Measurements from ENCODE around the gene ULK2. TPM values are rescaled to one million over a fixed set of nuclear protein-coding genes. Genes with fewer than 3 reads are reported as not detected.
A peak's percentile ranks its signal among the peaks of the same experiment; 100 is the strongest.

ULK2 gene
- total RNA-seq, 2 donors from 2014 or later, result 19.5 to 33.7 TPM

GRCh38 chr17:19744492-19744891, 123.2 kb downstream of the ULK2 start:
- DNase-seq, result no peak
- H3K9ac ChIP-seq (ENCODE audit: extremely low read depth, low read length, poor library complexity, severe bottlenecking), result no peak overlapping the region
- no peaks in the 10 kb centered on the region for H3K9me3 ChIP-seq (ENCODE audit: control insufficient read depth, low read length)
- no peak overlapping the region for H3K27ac ChIP-seq (ENCODE audit: low read depth, low read length)
- H3K9me3 Mint-ChIP-seq, result no peaks in the 10 kb centered on the region
- H3K36me3 Mint-ChIP-seq (ENCODE audit: low read depth), result no peaks in the 10 kb centered on the region
- H3K4me3 ChIP-seq (ENCODE audit: low read length), result no peak overlapping the region
- H3K27me3 Mint-ChIP-seq (ENCODE audit: insufficient read depth), result peaks cover 9% of the 10 kb centered on the region
- H3K36me3 ChIP-seq (ENCODE audit: control insufficient read depth, insufficient read depth, low read length), result no peaks in the 10 kb centered on the region
- peak overlapping the region; percentile 57 for H3K4me3 Mint-ChIP-seq
- no peak for TF ChIP-seq CTCF (conservative IDR thresholded peaks at IDR 0.05)
- H3K27me3 ChIP-seq (ENCODE audit: control insufficient read depth, insufficient read depth, low read length, poor library complexity, severe bottlenecking), result peaks cover 7% of the 10 kb centered on the region
- peak overlapping the region; percentile 66 for H3K27ac Mint-ChIP-seq
- WGBS, 2 experiments (ENCODE audit: insufficient coverage in 1 of 2, insufficient read length in 1 of 2), result 31 to 38% methylated on average over 12 to 25 of the region's 26 CpGs
- no peaks in the 10 kb centered on the region for H3K4me1 ChIP-seq (ENCODE audit: control insufficient read depth, insufficient read depth, low read length)
- H3K4me1 Mint-ChIP-seq, result peaks cover 6% of the 10 kb centered on the region

GRCh38 chr17:19743101-19744100, 124.3 kb downstream of the ULK2 start:
- Histone ChIP-seq H3K9ac (ENCODE audit: extremely low read depth, low read length, poor library complexity, severe bottlenecking) (no peak overlapping the region), H3K9me3 (ENCODE audit: control insufficient read depth, low read length) (no peaks in the 10 kb centered on the region), H3K4me3 (ENCODE audit: low read length) (no peak overlapping the region), H3K36me3 (ENCODE audit: control insufficient read depth, insufficient read depth, low read length) (no peaks in the 10 kb centered on the region), H3K27ac (ENCODE audit: low read depth, low read length) (no peak overlapping the region), H3K27me3 (ENCODE audit: control insufficient read depth, insufficient read depth, low read length, poor library complexity, severe bottlenecking) (peaks cover 7% of the 10 kb centered on the region), H3K4me1 (ENCODE audit: control insufficient read depth, insufficient read depth, low read length) (no peaks in the 10 kb centered on the region)
- 95 to 97% methylated on average over 16 to 34 of the region's 34 CpGs for WGBS, 2 experiments (ENCODE audit: insufficient coverage in 1 of 2, insufficient read length in 1 of 2)
- Mint-ChIP-seq H3K27ac (no peak overlapping the region), H3K27me3 (ENCODE audit: insufficient read depth) (peaks cover 9% of the 10 kb centered on the region), H3K9me3 (no peaks in the 10 kb centered on the region), H3K36me3 (ENCODE audit: low read depth) (no peaks in the 10 kb centered on the region), H3K4me3 (peak overlapping the region; percentile 57), H3K4me1 (peaks cover 6% of the 10 kb centered on the region)
- DNase-seq, result no peak
- no peak for TF ChIP-seq CTCF (conservative IDR thresholded peaks at IDR 0.05)

- Histone ChIP-seq H3K4me3 (ENCODE audit: low read length) (no peak overlapping the region), H3K9ac (ENCODE audit: extremely low read depth, low read length, poor library complexity, severe bottlenecking) (no peak overlapping the region), H3K4me1 (ENCODE audit: control insufficient read depth, insufficient read depth, low read length) (no peaks in the 10 kb centered on the region), H3K27ac (ENCODE audit: low read depth, low read length) (no peak overlapping the region), H3K27me3 (ENCODE audit: control insufficient read depth, insufficient read depth, low read length, poor library complexity, severe bottlenecking) (peaks cover 7% of the 10 kb centered on the region), H3K36me3 (ENCODE audit: control insufficient read depth, insufficient read depth, low read length) (no peaks in the 10 kb centered on the region), H3K9me3 (ENCODE audit: control insufficient read depth, low read length) (no peaks in the 10 kb centered on the region)
- WGBS, 2 experiments (ENCODE audit: insufficient coverage in 1 of 2, insufficient read length in 1 of 2), result 92% methylated on average over 7 to 10 of the region's 10 CpGs
- TF ChIP-seq CTCF (conservative IDR thresholded peaks at IDR 0.05), result no peak
- no peak overlapping the region for H3K27ac Mint-ChIP-seq
- H3K9me3 Mint-ChIP-seq, result no peaks in the 10 kb centered on the region
- no peaks in the 10 kb centered on the region for H3K36me3 Mint-ChIP-seq (ENCODE audit: low read depth)
- peaks cover 9% of the 10 kb centered on the region for H3K27me3 Mint-ChIP-seq (ENCODE audit: insufficient read depth)
- H3K4me1 Mint-ChIP-seq, result peaks cover 6% of the 10 kb centered on the region
- no peak overlapping the region for H3K4me3 Mint-ChIP-seq
- no peak for DNase-seq
These were observed 125.2 kb downstream of the ULK2 start for GRCh38 chr17:19742495-19742894.

Measured in endodermal cell (in vitro differentiated cells).